HCT116 (cell line): Measurements from ENCODE around the gene FLYWCH1. TPM values are rescaled to one million over a fixed set of nuclear protein-coding genes. Genes with fewer than 3 reads are reported as not detected.
A peak's percentile ranks its signal among the peaks of the same experiment; 100 is the strongest.

Experiments
- ATAC-seq: fragments of 200-7000 bp; cut with Tn5 transposase; 2 replicates; pipeline ENCODE4 v1.9.1; 2020; ENCODE audit warnings: mild to moderate bottlenecking, moderate library complexity
- BruUV-seq: library from RNA; stranded (reverse); fragments of 400-500 nt; replicated peaks from 2 replicates; lab custom pipeline; 2021; lab: Mats Ljungman, UMichigan
- CTCF ChIA-PET: fragments of 300-600 bp; sonication (Branson Sonifier 250); formaldehyde crosslinking; loops from one replicate; lab custom pipeline; 2021; ENCODE audit warnings: antibody characterized with exemption; lab: Charles Lee
- POLR2A ChIA-PET: fragments of 300-600, 350-600 bp; sonication (Branson Sonifier 250); formaldehyde crosslinking; loops from one replicate; lab custom pipeline; 2021; ENCODE audit warnings: antibody characterized with exemption; lab: Charles Lee
- RAD21 ChIA-PET, 2 experiments: fragments of 300-600 bp; sonication (Branson Sonifier 250); formaldehyde crosslinking; loops; one replicate each; lab custom pipeline; 2023; ENCODE audit warnings: low total read pairs in 2 of 2; ENCODE audit not compliant: uncharacterized antibody in 2 of 2, unreplicated experiment in 2 of 2, low non-redundant PET in 1 of 2; lab: Charles Lee
- DNase-seq: peaks from one replicate; pipeline ENCODE4 v3.0.0-alpha.2; 2010; ENCODE audit warnings: low read depth, low spot score
- H2AFZ ChIP-seq: fragments of 200-600 bp; shearing (Covaris generic), sonication (generic); 2 replicates; pipeline ENCODE4 v1.6.1; 2017; ENCODE audit warnings: low read depth, mixed run types, mixed read lengths, antibody characterized with exemption, low read length; ENCODE audit not compliant: poor library complexity, severe bottlenecking
- H3K27ac ChIP-seq: 2 replicates; pipeline ENCODE4 v1.5.1; 2012; ENCODE audit warnings: low read depth, low read length
- H3K27me3 ChIP-seq: fragments of 200-600 bp; sonication (generic); 2 replicates; pipeline ENCODE4 v1.6.1; 2016; ENCODE audit warnings: mixed run types, low read length, mixed read lengths; ENCODE audit not compliant: insufficient read depth
- H3K36me3 ChIP-seq, 2 experiments: fragments of 200-500 bp in 1 of 2; fragments of 200-600 bp in 1 of 2; sonication (Bioruptor generic) in 1 of 2; sonication (generic) in 1 of 2; 2 replicates each; pipeline versions ENCODE4 v1.5.1 to v1.6.1; 2014 to 2016; ENCODE audit warnings: low read length in 2 of 2, inconsistent platforms in 1 of 2, mixed read lengths in 1 of 2, mixed run types in 1 of 2; ENCODE audit not compliant: insufficient read depth in 2 of 2, control insufficient read depth in 1 of 2
- H3K4me1 ChIP-seq, 2 experiments: fragments of 200-600 bp in 1 of 2; sonication (generic) in 1 of 2; 2 replicates each; pipeline versions ENCODE4 v1.5.1 to v1.6.1; 2012 to 2017; ENCODE audit warnings: low read length in 2 of 2, inconsistent platforms in 1 of 2, mild to moderate bottlenecking in 1 of 2, mixed read lengths in 1 of 2, mixed run types in 1 of 2, moderate library complexity in 1 of 2; ENCODE audit not compliant: insufficient read depth in 2 of 2, control insufficient read depth in 1 of 2
- H3K4me2 ChIP-seq: fragments of 200-600 bp; sonication (generic); 2 replicates; pipeline ENCODE4 v1.6.1; 2017; ENCODE audit warnings: mixed run types, low read length, mixed read lengths
- H3K4me3 ChIP-seq, 2 experiments: fragments of 200-600 bp in 1 of 2; sonication (generic) in 1 of 2; replicated peaks in 1 of 2; 2 replicates each; pipeline ENCODE4 v1.5.1; 2011 to 2016; ENCODE audit warnings: low read length in 2 of 2, control low read depth in 1 of 2, low read depth in 1 of 2, mild to moderate bottlenecking in 1 of 2, mixed read lengths in 1 of 2, mixed run types in 1 of 2
- H3K79me2 ChIP-seq: fragments of 200-600 bp; sonication (generic); 2 replicates; pipeline ENCODE4 v1.6.1; 2017; ENCODE audit warnings: mild to moderate bottlenecking, mixed run types, low read length, moderate library complexity, mixed read lengths; ENCODE audit not compliant: insufficient read depth
- H3K9ac ChIP-seq: fragments of 200-600 bp; sonication (generic); 2 replicates; pipeline ENCODE4 v1.6.1; 2016; ENCODE audit warnings: low read length, mixed read lengths
- H3K9me2 ChIP-seq: fragments of 200-600 bp; sonication (generic), shearing (Covaris generic); 2 replicates; pipeline ENCODE4 v1.6.1; 2017; ENCODE audit warnings: mixed run types, mild to moderate bottlenecking, moderate library complexity; ENCODE audit not compliant: insufficient read depth
- H3K9me3 ChIP-seq, 2 experiments: fragments of 200-500 bp in 1 of 2; fragments of 200-600 bp in 1 of 2; sonication (Bioruptor generic) in 1 of 2; sonication (generic) in 1 of 2; 2 replicates each; pipeline ENCODE4 v1.6.1; 2014 to 2017; ENCODE audit warnings: low read length in 2 of 2, mixed read lengths in 2 of 2, inconsistent platforms in 1 of 2, low read depth in 1 of 2, mild to moderate bottlenecking in 1 of 2, mixed run types in 1 of 2, moderate library complexity in 1 of 2; ENCODE audit not compliant: control insufficient read depth in 1 of 2, insufficient read depth in 1 of 2
- H4K20me1 ChIP-seq: fragments of 200-600 bp; sonication (generic), shearing (Covaris generic); 2 replicates; pipeline ENCODE4 v1.6.1; 2017; ENCODE audit warnings: mixed run types, mild to moderate bottlenecking, moderate library complexity; ENCODE audit not compliant: insufficient read depth
- CBX3 ChIP-seq: IDR thresholded peaks from 2 replicates; pipeline ENCODE4 v1.6.1; 2012; ENCODE audit warnings: low read depth
- CEBPB ChIP-seq: IDR thresholded peaks from 2 replicates; pipeline ENCODE4 v1.6.1; 2012; ENCODE audit warnings: low read depth
- EGR1 ChIP-seq: IDR thresholded peaks from 2 replicates; pipeline ENCODE4 v1.6.1; 2012; ENCODE audit warnings: low read depth
- ELF1 ChIP-seq: IDR thresholded peaks from 2 replicates; pipeline ENCODE4 v1.6.1; 2012; ENCODE audit warnings: low read depth, borderline replicate concordance
- EZH2phosphoT487 ChIP-seq: fragments of 200-600 bp; IDR thresholded peaks from 2 replicates; pipeline ENCODE4 v1.6.1; 2018; ENCODE audit warnings: antibody characterized with exemption, borderline replicate concordance
- FOSL1 ChIP-seq: IDR thresholded peaks from 2 replicates; pipeline ENCODE4 v1.6.1; 2012; ENCODE audit warnings: low read depth
- RAD21 ChIP-seq: IDR thresholded peaks from 2 replicates; pipeline ENCODE4 v1.6.1; 2012; ENCODE audit warnings: low read depth, mild to moderate bottlenecking
- SRF ChIP-seq: IDR thresholded peaks from 2 replicates; pipeline ENCODE4 v1.6.1; 2012; ENCODE audit warnings: low read depth
- YY1 ChIP-seq: IDR thresholded peaks from 2 replicates; pipeline ENCODE4 v1.6.1; 2011; ENCODE audit warnings: low read length, low read depth, moderate library complexity, mild to moderate bottlenecking; ENCODE audit not compliant: insufficient replicate concordance; ENCODE audit errors: extremely low read depth
- ZBTB33 ChIP-seq: IDR thresholded peaks from 2 replicates; pipeline ENCODE4 v1.6.1; 2011; ENCODE audit warnings: mild to moderate bottlenecking, low read length, moderate library complexity; ENCODE audit not compliant: insufficient replicate concordance; ENCODE audit errors: extremely low read depth
- ZFX ChIP-seq: fragments of 450-650 bp; IDR thresholded peaks from 2 replicates; pipeline ENCODE4 v1.6.1; 2017
- ZNF274 ChIP-seq: fragments of 200-500 bp; sonication (Bioruptor generic); IDR thresholded peaks from 2 replicates; pipeline ENCODE4 v1.6.1; 2014; ENCODE audit warnings: mild to moderate bottlenecking, low read depth, low read length, inconsistent platforms
- intact Hi-C: fragments of 100-400 bp; cut with micrococcal nuclease; formaldehyde crosslinking; loops from 2 replicates; pipeline ENCODE4 v1.10.0; 2022
- total RNA-seq: library from RNA; stranded (reverse); gene quantifications from one replicate; pipeline ENCODE4 v1.2.1, GENCODE V29; 2021; ENCODE audit not compliant: unreplicated experiment
- TF ChIP-seq, protein P1 (sequence below): IDR thresholded peaks from 2 replicates; pipeline ENCODE4 v1.6.1; 2012

Gene FLYWCH1
- total RNA-seq, 1 experiment from 2014 or later: 66.6 TPM

- BruUV-seq: no TSS peak
- CTCF ChIA-PET: interaction anchor here (1.1 to 1.5 kb wide), 4 partner anchors 9 to 114 kb away, joined by 3 to 5 read pairs (median 4); no protein-coding TSS in a partner anchor
- intact Hi-C loops: loop anchor here (5.0 kb wide), 1 partner anchor 40 kb away; the partner anchor contains the start of genes HCFC1R1, THOC6 and TNFRSF12A
- no peak for ATAC-seq
- Histone ChIP-seq H3K9me2 (no peaks in the 10 kb centered on the region), H3K4me3 (no peak overlapping the region), H4K20me1 (no peaks in the 10 kb centered on the region), H3K9ac (peak overlapping the region; percentile 99), H3K27ac (no peak overlapping the region), H3K79me2 (peaks cover 27% of the 10 kb centered on the region), H3K27me3 (no peaks in the 10 kb centered on the region), H3K4me2 (peak overlapping the region; percentile 86; the same call in 1 of the 2 replicates), H3K36me3 (peaks cover 0 to 10% of the 10 kb centered on the region in 2 experiments; a peak in 1 of 4 replicates), H3K9me3 (no peaks in the 10 kb centered on the region), H2AFZ (no peak overlapping the region), H3K4me1 (peaks cover 24 to 44% of the 10 kb centered on the region in 2 experiments)
- POLR2A ChIA-PET: interaction anchor here (1.0 to 1.6 kb wide), 4 partner anchors 11 to 99 kb away, joined by 3 read pairs; partner anchors contain the start of gene FLYWCH2
- TF ChIP-seq, protein P1, sequence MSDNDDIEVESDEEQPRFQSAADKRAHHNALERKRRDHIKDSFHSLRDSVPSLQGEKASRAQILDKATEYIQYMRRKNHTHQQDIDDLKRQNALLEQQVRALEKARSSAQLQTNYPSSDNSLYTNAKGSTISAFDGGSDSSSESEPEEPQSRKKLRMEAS: no peak
- no peak for TF ChIP-seq YY1
- no peak for TF ChIP-seq EZH2phosphoT487
- no peak for TF ChIP-seq ZFX
- TF ChIP-seq FOSL1: no peak
- no peak for TF ChIP-seq ZNF274
- no peak for TF ChIP-seq ZBTB33
- TF ChIP-seq CBX3: no peak
- no peak for TF ChIP-seq ELF1
- no peak for TF ChIP-seq SRF
- no peak for TF ChIP-seq EGR1
- TF ChIP-seq CEBPB: no peak
- no peak for TF ChIP-seq RAD21
- no peak for DNase-seq
- RAD21 ChIA-PET: no interaction called here
Observed at GRCh38 chr16:2982402-2982801, 70.7 kb downstream of the FLYWCH1 start.
